H1 (cell line): ENCODE measurements around the gene LRRC4C.

Source experiments
- CTCF ChIP-seq, 3 experiments: IDR thresholded peaks; 1 replicate in 2 of 3; 2 replicates in 1 of 3; pipeline versions ENCODE4 v1.5.1 to v1.6.1; 2011; ENCODE audit warnings: low read length in 3 of 3, mild to moderate bottlenecking in 3 of 3, inconsistent platforms in 2 of 3, low read depth in 1 of 3, moderate library complexity in 1 of 3; ENCODE audit not compliant: insufficient read depth in 1 of 3; ENCODE audit errors: control extremely low read depth in 1 of 3
- JUND ChIP-seq: IDR thresholded peaks from 2 replicates; pipeline ENCODE4 v1.6.1; 2011; ENCODE audit warnings: mild to moderate bottlenecking, improper control_type of control experiment, low read length
- MAFK ChIP-seq: IDR thresholded peaks from 2 replicates; pipeline ENCODE4 v1.6.1; 2012; ENCODE audit warnings: low read depth, mild to moderate bottlenecking, improper control_type of control experiment, low read length
- POLR2A ChIP-seq, 2 experiments: IDR thresholded peaks; 1 replicate in 1 of 2; 2 replicates in 1 of 2; pipeline ENCODE4 v1.6.1; 2011; ENCODE audit warnings: low read depth in 2 of 2, low read length in 2 of 2, mild to moderate bottlenecking in 2 of 2; ENCODE audit errors: control extremely low read depth in 1 of 2
- RFX5 ChIP-seq: IDR thresholded peaks from 2 replicates; pipeline ENCODE4 v1.6.1; 2011; ENCODE audit warnings: low read depth, low read length, improper control_type of control experiment, borderline replicate concordance
- TAF1 ChIP-seq: IDR thresholded peaks from 2 replicates; pipeline ENCODE4 v1.6.1; 2011; ENCODE audit warnings: mild to moderate bottlenecking, low read depth, low read length
- TEAD4 ChIP-seq: IDR thresholded peaks from 2 replicates; pipeline ENCODE4 v1.6.1; 2012; ENCODE audit warnings: low read depth, low read length, inconsistent platforms, mixed read lengths
- USF2 ChIP-seq: IDR thresholded peaks from 2 replicates; pipeline ENCODE4 v1.6.1; 2011; ENCODE audit warnings: low read length, improper control_type of control experiment

GRCh38 chr11:40149721-40150120 is 1309.7 kb downstream of the LRRC4C start:
- TF ChIP-seq TEAD4, result no peak
- TF ChIP-seq RFX5, result no peak
- TF ChIP-seq CTCF (IDR thresholded peaks at IDR 0.05; ENCODE audit: control extremely low read depth in 1 of 3, insufficient read depth in 1 of 3, low read depth in 1 of 3, low read length in 3 of 3), result no peak
- TF ChIP-seq JUND, result no peak
- TF ChIP-seq USF2, result no peak
- TF ChIP-seq MAFK, result no peak
- no peak for TF ChIP-seq POLR2A (IDR thresholded peaks at IDR 0.05; ENCODE audit: control extremely low read depth in 1 of 2, low read depth in 2 of 2, low read length in 2 of 2)
- TF ChIP-seq TAF1, result no peak
